ENCODE measurements around the gene TAF4.
"Not testable (repeated sequence)": the region's sequence is repeated elsewhere in the genome, so short reads cannot be mapped to it uniquely, and the experiment has no call there.

Gene TAF4

GRCh38 chr20:61976644-61977418, 88.8 kb downstream of the TAF4 start:
- no peak for DNase-seq (ENCODE audit: low spot score)
- TF ChIP-seq CTCF (IDR thresholded peaks at IDR 0.05; ENCODE audit: extremely low read depth, missing control alignments) = no peak

GRCh38 chr20:61976263-61976643, 89.4 kb downstream of the TAF4 start:
- DNase-seq (ENCODE audit: low spot score) = no peak
- no peak for TF ChIP-seq CTCF (IDR thresholded peaks at IDR 0.05; ENCODE audit: extremely low read depth, missing control alignments)

GRCh38 chr20:61975407-61976129, 90.1 kb downstream of the TAF4 start:
- DNase-seq (ENCODE audit: low spot score) = no peak
- TF ChIP-seq CTCF (IDR thresholded peaks at IDR 0.05; ENCODE audit: extremely low read depth, missing control alignments) = no peak

GRCh38 chr20:61974357-61974665, 91.4 kb downstream of the TAF4 start:
- no peak for TF ChIP-seq CTCF (IDR thresholded peaks at IDR 0.05; ENCODE audit: extremely low read depth, missing control alignments)
- DNase-seq (ENCODE audit: low spot score) = no peak

GRCh38 chr20:61973515-61974356, 91.9 kb downstream of the TAF4 start:
- TF ChIP-seq CTCF (IDR thresholded peaks at IDR 0.05; ENCODE audit: extremely low read depth, missing control alignments) = no peak

GRCh38 chr20:61972636-61973508, 92.8 kb downstream of the TAF4 start:
- no peak for DNase-seq (ENCODE audit: low spot score)
- TF ChIP-seq CTCF (IDR thresholded peaks at IDR 0.05; ENCODE audit: extremely low read depth, missing control alignments) = no peak

More at GRCh38 chr20:61973515-61974356, 91.9 kb downstream of the TAF4 start:
- DNase-seq (ENCODE audit: low spot score) = no peak

- not testable (repeated sequence) for DNase-seq (ENCODE audit: low spot score)
Observed at GRCh38 chr20:61971595-61971994, 94.1 kb downstream of the TAF4 start.

All from GM20000 (cell line).